ENCODE results near the gene ESX1. TPM values are rescaled to one million over a fixed set of nuclear protein-coding genes. Genes with fewer than 3 reads are reported as not detected.

Gene ESX1
- 0.11 and 0.34 TPM in 2 replicates for total RNA-seq

DNA sequence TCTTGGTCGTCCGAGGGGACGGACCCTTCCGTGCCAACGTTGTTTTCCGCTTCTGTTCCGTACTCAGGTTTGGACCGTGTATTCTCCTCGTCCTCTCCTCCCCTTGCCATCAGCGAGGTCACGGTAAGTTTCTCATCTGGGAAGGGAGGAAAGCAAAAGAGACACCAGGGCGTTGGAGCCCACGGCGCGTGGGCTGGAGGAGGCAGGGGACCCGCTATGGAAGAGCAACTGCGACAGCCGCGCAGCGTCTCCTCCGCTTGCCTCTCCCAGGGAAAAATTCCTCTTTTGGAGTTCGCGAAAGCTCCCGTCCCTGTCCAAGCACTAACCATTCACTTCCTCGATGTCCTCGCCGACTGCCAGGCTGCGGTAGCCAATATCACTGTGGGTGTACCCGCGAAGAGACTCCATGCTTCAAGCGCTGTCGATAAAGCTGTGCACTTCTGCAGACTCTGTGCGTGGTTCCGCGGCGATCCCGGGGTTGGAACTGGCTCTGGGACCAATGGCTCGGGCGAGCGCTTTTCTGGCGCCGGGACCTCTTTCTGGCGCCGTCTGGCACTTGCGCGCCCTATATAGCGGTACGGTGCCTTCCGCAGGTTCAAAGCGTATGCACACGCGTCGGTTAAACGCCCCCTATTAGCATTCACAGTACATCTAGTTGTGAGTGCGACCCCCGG is at the start of gene ESX1:
Gene ESX1 (minus strand): TSS at position 492 of the 674 bp plus-strand sequence. CDS start 84 bp downstream, at position 408.
- Mint-ChIP-seq H3K4me1 (ENCODE audit: low read depth) (peaks cover 4% of the 10 kb centered on the region), H3K36me3 (ENCODE audit: low read depth) (no peaks in the 10 kb centered on the region)
- intact Hi-C loops (cut with micrococcal nuclease), result loop anchor here (10.0 kb wide), 1 partner anchor 310 kb away; the partner anchor contains the start of gene IL1RAPL2

DNA sequence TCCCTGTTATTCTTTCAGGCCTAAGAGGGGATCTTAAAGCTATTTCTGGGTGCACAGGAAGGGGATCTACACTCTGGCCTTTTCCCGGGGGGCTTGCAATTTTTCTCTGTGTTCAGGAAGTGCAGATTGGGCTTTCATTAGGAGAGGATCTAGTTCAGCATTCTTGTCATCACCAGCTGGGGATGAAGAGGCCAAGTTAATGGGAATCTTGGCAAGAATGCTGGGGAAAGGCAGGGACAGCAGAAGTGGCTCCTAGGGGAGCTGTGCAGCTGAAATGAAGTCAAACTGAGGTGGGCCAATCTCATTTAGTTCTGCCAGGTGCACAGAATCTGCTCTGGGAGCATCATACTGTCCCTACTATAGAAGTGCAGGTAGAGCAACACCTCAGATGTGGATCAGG is 40.9 kb upstream of the ESX1 start:
- Mint-ChIP-seq H3K4me1 (ENCODE audit: low read depth) (no peaks in the 10 kb centered on the region), H3K4me3 (ENCODE audit: low read depth) (no peak overlapping the region), H3K27me3 (ENCODE audit: low read depth) (peaks cover 3% of the 10 kb centered on the region), H3K27ac (no peak overlapping the region), H3K9me3 (no peaks in the 10 kb centered on the region), H3K36me3 (ENCODE audit: low read depth) (no peaks in the 10 kb centered on the region)
- intact Hi-C loops (cut with micrococcal nuclease), result no loop called here
- DNase-seq (ENCODE audit: low spot score), result no peak

More for the DNA sequence above, at the start of gene ESX1:
- no peaks in the 10 kb centered on the region for H3K9me3 Mint-ChIP-seq
- DNase-seq (ENCODE audit: low spot score), result no peak
- H3K27me3 Mint-ChIP-seq (ENCODE audit: low read depth), result peaks cover 29% of the 10 kb centered on the region
- peak within 1 kb of the TSS; percentile 69 for H3K4me3 Mint-ChIP-seq (ENCODE audit: low read depth)
- H3K27ac Mint-ChIP-seq, result no peak within 1 kb of the TSS

DNA sequence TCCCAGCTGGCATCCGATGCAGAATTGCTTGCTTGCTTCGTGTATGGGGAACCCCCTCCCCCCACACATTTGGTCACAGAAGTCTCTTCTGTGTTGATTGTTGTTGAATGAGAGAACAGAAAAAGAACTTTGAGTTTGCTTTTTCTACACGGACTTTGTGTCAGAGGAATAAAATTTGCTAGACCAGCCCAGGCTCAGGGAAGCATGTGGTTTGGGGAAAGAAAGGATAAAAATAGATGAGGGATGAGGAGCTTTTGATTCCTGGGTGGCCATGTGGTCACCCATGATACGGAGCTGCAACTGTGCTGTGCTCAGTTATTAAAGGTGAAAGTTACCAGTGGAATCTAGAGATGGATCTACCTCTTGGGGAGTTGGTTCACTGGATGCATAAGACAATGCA is 34.2 kb upstream of the ESX1 start:
- peaks cover 2% of the 10 kb centered on the region for H3K27me3 Mint-ChIP-seq (ENCODE audit: low read depth)
- no peaks in the 10 kb centered on the region for H3K36me3 Mint-ChIP-seq (ENCODE audit: low read depth)
- no peaks in the 10 kb centered on the region for H3K9me3 Mint-ChIP-seq
- DNase-seq (ENCODE audit: low spot score), result no peak
- H3K27ac Mint-ChIP-seq, result no peak overlapping the region
- H3K4me3 Mint-ChIP-seq (ENCODE audit: low read depth), result no peak overlapping the region
- no peaks in the 10 kb centered on the region for H3K4me1 Mint-ChIP-seq (ENCODE audit: low read depth)
- intact Hi-C loops (cut with micrococcal nuclease), result no loop called here

DNA sequence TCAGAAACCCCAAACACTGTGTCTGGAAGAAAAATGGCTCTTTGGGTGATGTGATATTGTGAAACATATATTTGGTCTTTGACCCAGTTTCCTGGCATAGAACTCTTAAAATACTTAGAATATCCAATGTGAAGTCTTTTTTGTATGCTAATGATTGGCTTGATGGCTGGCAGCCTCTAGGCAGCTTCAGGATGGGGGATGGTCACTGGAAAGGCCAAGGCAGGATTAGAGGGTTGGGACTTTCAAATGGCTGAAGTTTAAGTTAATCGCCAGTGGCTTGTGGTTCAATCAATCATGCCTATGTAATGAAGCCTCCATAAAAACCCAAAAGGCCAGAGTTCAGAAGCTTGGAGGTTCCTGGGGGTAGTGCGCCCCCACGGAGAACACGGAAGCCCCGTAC is 33.5 kb upstream of the ESX1 start:
- Mint-ChIP-seq H3K9me3 (no peaks in the 10 kb centered on the region), H3K27me3 (ENCODE audit: low read depth) (peaks cover 2% of the 10 kb centered on the region), H3K4me3 (ENCODE audit: low read depth) (no peak overlapping the region), H3K4me1 (ENCODE audit: low read depth) (no peaks in the 10 kb centered on the region), H3K36me3 (ENCODE audit: low read depth) (no peaks in the 10 kb centered on the region), H3K27ac (no peak overlapping the region)
- DNase-seq (ENCODE audit: low spot score), result no peak
- intact Hi-C loops (cut with micrococcal nuclease), result no loop called here

DNA sequence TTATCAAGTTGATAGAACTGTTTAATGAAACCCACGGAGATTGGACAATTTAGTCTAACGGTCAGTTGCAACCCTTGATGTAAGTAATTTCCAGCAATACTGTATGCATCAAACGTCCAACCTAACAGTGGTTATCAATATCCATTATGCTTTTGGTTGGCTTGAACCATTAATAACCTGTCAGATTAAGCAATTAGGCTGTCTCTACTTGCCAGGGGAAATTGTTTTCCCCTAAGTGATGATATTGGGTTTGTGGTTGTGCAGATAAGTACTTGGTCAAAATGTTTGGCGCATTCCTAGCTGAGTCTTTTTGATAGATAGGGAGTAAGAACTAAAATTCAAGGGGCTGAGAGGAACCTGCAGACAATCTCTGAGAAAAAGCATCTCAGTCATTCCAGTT is 30.5 kb upstream of the ESX1 start:
- Mint-ChIP-seq H3K4me3 (ENCODE audit: low read depth) (no peak overlapping the region), H3K4me1 (ENCODE audit: low read depth) (no peaks in the 10 kb centered on the region), H3K27me3 (ENCODE audit: low read depth) (peaks cover 2% of the 10 kb centered on the region), H3K27ac (no peak overlapping the region), H3K36me3 (ENCODE audit: low read depth) (no peaks in the 10 kb centered on the region), H3K9me3 (no peaks in the 10 kb centered on the region)
- no peak for DNase-seq (ENCODE audit: low spot score)
- intact Hi-C loops (cut with micrococcal nuclease), result no loop called here

DNA sequence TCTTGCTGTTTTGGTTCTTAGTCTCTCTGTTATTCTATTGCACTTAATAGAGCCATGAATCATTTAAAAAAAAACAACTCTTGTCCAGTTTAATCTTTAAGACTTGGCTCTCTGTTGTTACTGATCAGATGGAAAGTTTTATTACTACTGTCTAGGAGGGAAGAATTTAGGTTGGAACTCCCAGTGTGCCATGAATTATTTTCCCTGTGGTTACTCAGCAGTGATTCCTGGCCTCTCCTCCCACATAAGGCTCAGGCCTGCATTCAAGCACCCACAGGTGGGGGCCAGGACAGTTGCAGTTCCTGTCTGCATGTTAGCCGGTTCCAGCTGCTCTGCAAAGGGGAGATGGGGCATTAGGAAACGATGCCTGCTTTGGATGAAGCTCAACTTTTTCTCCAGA is 29.8 kb upstream of the ESX1 start:
- Mint-ChIP-seq H3K4me1 (ENCODE audit: low read depth) (no peaks in the 10 kb centered on the region), H3K27ac (no peak overlapping the region), H3K36me3 (ENCODE audit: low read depth) (no peaks in the 10 kb centered on the region), H3K9me3 (no peaks in the 10 kb centered on the region), H3K27me3 (ENCODE audit: low read depth) (peaks cover 2% of the 10 kb centered on the region), H3K4me3 (ENCODE audit: low read depth) (no peak overlapping the region)
- DNase-seq (ENCODE audit: low spot score), result no peak
- intact Hi-C loops (cut with micrococcal nuclease), result no loop called here

DNA sequence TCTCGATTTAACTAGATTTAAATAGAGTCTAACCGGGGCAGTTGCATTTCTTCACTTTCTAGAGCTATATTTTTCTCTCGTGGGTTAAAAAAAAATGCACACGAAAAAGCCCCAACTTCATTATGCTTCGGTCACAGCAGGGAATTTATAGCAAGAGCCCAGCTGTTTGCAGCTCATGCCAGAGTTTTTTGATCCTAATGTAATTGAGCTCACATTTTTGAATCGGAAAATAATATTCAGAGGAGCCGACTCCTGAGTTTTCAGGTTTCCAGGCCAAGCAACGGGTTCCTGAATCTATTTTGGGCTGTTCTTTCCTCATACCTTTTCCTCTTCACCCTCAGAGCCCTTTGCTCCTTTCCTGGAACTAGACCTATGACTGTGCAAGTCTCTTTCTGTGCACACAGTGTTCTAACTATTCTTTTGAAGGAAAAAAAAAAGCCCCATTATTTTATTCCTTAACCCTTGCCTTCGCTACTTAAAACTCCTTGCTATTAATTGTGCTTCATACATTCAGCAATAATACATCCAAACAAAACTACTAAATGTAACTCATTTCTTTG is 27.5 kb upstream of the ESX1 start:
- Mint-ChIP-seq H3K27me3 (ENCODE audit: low read depth) (peaks cover 2% of the 10 kb centered on the region), H3K9me3 (no peaks in the 10 kb centered on the region), H3K36me3 (ENCODE audit: low read depth) (no peaks in the 10 kb centered on the region), H3K4me3 (ENCODE audit: low read depth) (no peak overlapping the region), H3K27ac (no peak overlapping the region), H3K4me1 (ENCODE audit: low read depth) (no peaks in the 10 kb centered on the region)
- intact Hi-C loops (cut with micrococcal nuclease), result no loop called here
- no peak for DNase-seq (ENCODE audit: low spot score)

DNA sequence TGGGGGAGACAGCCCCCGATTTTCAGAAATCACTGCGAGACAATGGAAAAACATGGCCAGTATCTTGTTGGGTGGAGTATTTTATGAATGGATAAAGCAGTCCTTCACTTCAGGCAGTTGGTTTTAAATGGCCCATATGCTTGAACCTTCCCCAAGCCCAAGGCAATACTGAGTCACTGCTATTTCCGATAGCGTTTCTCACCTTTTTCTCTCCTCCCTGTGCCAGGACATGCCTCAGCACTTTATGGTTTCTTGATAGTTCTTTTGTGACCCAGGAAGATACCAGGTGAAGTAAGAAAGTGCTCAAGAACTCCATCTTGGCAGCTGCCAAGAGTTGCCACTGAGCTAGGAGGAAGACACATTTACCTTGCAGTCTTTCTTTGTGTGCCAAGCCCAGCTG is 26.8 kb upstream of the ESX1 start:
- intact Hi-C loops (cut with micrococcal nuclease), result no loop called here
- Mint-ChIP-seq H3K4me1 (ENCODE audit: low read depth) (no peaks in the 10 kb centered on the region), H3K9me3 (no peaks in the 10 kb centered on the region), H3K36me3 (ENCODE audit: low read depth) (no peaks in the 10 kb centered on the region), H3K27me3 (ENCODE audit: low read depth) (no peaks in the 10 kb centered on the region), H3K27ac (no peak overlapping the region), H3K4me3 (ENCODE audit: low read depth) (no peak overlapping the region)
- DNase-seq (ENCODE audit: low spot score), result no peak

DNA sequence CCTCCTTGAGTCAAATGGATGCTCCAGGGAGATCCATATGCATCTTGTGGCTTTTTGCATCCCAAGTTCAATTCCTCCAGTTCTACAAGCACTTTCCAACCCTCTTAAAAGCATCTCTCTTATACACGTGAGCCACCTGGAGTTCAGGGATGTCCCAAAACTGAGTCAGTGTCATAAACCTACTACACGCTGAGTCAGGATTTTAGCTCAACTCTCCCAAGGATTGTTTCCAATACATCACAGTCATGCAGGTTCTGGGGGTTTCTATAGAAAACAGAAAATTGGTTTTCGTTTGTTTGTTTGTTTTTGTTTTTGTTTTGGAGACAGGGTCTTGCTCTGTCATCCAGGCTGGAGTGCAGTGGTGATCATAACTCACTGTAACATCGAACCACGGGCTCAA is 25.9 kb upstream of the ESX1 start:
- H3K36me3 Mint-ChIP-seq (ENCODE audit: low read depth), result no peaks in the 10 kb centered on the region
- no peak overlapping the region for H3K27ac Mint-ChIP-seq
- no peaks in the 10 kb centered on the region for H3K4me1 Mint-ChIP-seq (ENCODE audit: low read depth)
- H3K9me3 Mint-ChIP-seq, result no peaks in the 10 kb centered on the region
- no peak overlapping the region for H3K4me3 Mint-ChIP-seq (ENCODE audit: low read depth)
- intact Hi-C loops (cut with micrococcal nuclease), result no loop called here
- no peaks in the 10 kb centered on the region for H3K27me3 Mint-ChIP-seq (ENCODE audit: low read depth)
- DNase-seq (ENCODE audit: low spot score), result no peak

DNA sequence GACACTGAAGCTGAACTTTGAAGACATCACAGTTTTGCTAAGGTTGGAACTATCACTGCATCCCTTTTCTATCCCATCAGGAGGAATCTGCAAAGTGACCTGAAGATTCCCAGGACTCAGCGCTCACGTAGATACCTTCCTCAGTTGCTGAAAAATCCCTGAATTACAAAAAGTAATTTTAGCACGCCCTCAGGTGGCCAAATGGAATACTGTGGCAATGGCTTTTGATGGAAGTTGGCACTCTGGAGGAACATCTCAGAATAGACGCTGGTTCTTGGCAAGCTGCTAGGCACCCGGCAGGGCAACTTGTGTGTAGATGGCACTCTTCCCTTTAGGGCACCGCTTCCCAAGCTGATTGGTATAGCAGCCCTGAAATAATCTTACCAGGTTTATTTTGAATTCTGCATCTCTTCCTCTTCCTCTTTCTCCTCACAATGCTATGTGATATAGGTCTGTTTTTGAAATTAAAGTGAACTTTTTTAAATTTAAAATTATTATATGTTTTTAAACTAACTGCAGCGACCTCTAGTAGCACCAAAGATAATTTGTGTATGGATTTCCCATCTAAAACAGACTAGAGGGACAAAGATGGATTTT is 16.3 kb upstream of the ESX1 start:
- intact Hi-C loops (cut with micrococcal nuclease), result loop anchor here (5.0 kb wide), 1 partner anchor 74 kb away; no protein-coding TSS in a partner anchor
- no peak overlapping the region for H3K4me3 Mint-ChIP-seq (ENCODE audit: low read depth)
- H3K27me3 Mint-ChIP-seq (ENCODE audit: low read depth), result peaks cover 3% of the 10 kb centered on the region
- no peaks in the 10 kb centered on the region for H3K9me3 Mint-ChIP-seq
- no peak for DNase-seq (ENCODE audit: low spot score)
- H3K36me3 Mint-ChIP-seq (ENCODE audit: low read depth), result no peaks in the 10 kb centered on the region
- H3K27ac Mint-ChIP-seq, result no peak overlapping the region
- peaks cover 3% of the 10 kb centered on the region for H3K4me1 Mint-ChIP-seq (ENCODE audit: low read depth)

DNA sequence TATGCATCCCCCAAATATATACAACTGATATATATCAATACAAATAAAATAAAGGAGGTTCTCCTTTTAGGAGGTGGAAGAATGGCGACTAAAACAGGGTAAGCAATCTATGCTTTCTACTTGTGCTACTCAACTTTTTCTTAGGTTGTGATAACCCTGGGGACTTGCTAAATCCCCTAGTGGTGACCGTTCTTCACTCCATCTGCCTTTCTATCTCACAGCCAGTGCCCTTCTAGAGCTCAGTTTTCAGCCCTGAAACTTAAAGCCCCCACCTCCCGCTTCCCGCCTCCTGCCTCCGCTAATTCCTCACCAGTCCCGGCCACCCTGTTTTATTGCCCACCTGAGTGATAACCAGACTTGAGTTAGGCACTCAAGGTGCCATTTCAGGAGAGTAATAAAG is 15.5 kb upstream of the ESX1 start:
- peaks cover 3% of the 10 kb centered on the region for H3K27me3 Mint-ChIP-seq (ENCODE audit: low read depth)
- H3K27ac Mint-ChIP-seq, result no peak overlapping the region
- DNase-seq (ENCODE audit: low spot score), result no peak
- H3K36me3 Mint-ChIP-seq (ENCODE audit: low read depth), result no peaks in the 10 kb centered on the region
- H3K9me3 Mint-ChIP-seq, result no peaks in the 10 kb centered on the region
- H3K4me1 Mint-ChIP-seq (ENCODE audit: low read depth), result peaks cover 3% of the 10 kb centered on the region
- intact Hi-C loops (cut with micrococcal nuclease), result loop anchor here (5.0 kb wide), 1 partner anchor 73 kb away; no protein-coding TSS in a partner anchor
- H3K4me3 Mint-ChIP-seq (ENCODE audit: low read depth), result no peak overlapping the region

DNA sequence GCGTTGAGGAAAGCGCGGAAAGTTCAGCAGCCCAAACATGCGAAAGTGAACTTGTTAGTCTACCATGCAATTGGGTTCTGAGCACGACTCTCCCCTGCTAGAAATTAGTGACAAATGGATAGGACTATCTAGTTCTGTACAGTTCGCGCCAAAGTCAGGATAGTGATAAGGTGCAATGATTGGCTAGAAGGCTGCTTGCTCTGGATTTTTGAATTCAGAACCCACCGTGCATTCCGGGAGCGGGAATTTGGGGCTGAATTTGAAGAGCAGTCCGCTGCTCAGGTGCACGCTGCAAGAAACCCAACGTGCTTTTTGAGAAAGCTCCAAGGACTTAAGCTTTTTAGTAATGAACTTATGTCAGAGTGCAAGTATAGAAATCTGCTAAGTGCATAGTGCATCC is 732 bp upstream of the ESX1 start:
- H3K4me3 Mint-ChIP-seq (ENCODE audit: low read depth), result no peak overlapping the region
- DNase-seq (ENCODE audit: low spot score), result no peak

More for the DNA sequence above, 732 bp upstream of the ESX1 start:
- Mint-ChIP-seq H3K4me1 (ENCODE audit: low read depth) (peaks cover 4% of the 10 kb centered on the region), H3K9me3 (no peaks in the 10 kb centered on the region), H3K27me3 (ENCODE audit: low read depth) (peaks cover 29% of the 10 kb centered on the region), H3K36me3 (ENCODE audit: low read depth) (no peaks in the 10 kb centered on the region), H3K27ac (no peak overlapping the region)
- intact Hi-C loops (cut with micrococcal nuclease), result loop anchor here (10.0 kb wide), 1 partner anchor 309 kb away; the partner anchor contains the start of gene IL1RAPL2
